ENCODE results near the gene TTN. TPM values are rescaled to one million over a fixed set of nuclear protein-coding genes. Genes with fewer than 3 reads are reported as not detected.
"Not testable (repeated sequence)": the region's sequence is repeated elsewhere in the genome, so short reads cannot be mapped to it uniquely, and the experiment has no call there.

Gene TTN
- total RNA-seq, 1 donor from 2014 or later, result 3.8 TPM

GRCh38 chr2:178679891-178680290 lies 127.3 kb downstream of the TTN start:
- Mint-ChIP-seq H3K27ac (ENCODE audit: unreplicated experiment) (no peak overlapping the region), H3K9me3 (ENCODE audit: unreplicated experiment) (no peaks in the 10 kb centered on the region), H3K4me3 (ENCODE audit: unreplicated experiment) (no peak overlapping the region), H3K27me3 (ENCODE audit: unreplicated experiment) (no peaks in the 10 kb centered on the region), H3K4me1 (ENCODE audit: unreplicated experiment) (no peaks in the 10 kb centered on the region), H3K36me3 (ENCODE audit: low read depth, unreplicated experiment) (no peaks in the 10 kb centered on the region)
- no peak for TF ChIP-seq CTCF (IDR thresholded peaks at IDR 0.05; ENCODE audit: unreplicated experiment)
- no peak for DNase-seq (ENCODE audit: low spot score)

GRCh38 chr2:178677599-178677998 lies 129.6 kb downstream of the TTN start:
- no peak overlapping the region for H3K4me3 Mint-ChIP-seq (ENCODE audit: unreplicated experiment)
- H3K9me3 Mint-ChIP-seq (ENCODE audit: unreplicated experiment), result no peaks in the 10 kb centered on the region
- no peak overlapping the region for H3K27ac Mint-ChIP-seq (ENCODE audit: unreplicated experiment)
- no peaks in the 10 kb centered on the region for H3K27me3 Mint-ChIP-seq (ENCODE audit: unreplicated experiment)
- no peak for TF ChIP-seq CTCF (IDR thresholded peaks at IDR 0.05; ENCODE audit: unreplicated experiment)
- no peak for DNase-seq (ENCODE audit: low spot score)
- H3K4me1 Mint-ChIP-seq (ENCODE audit: unreplicated experiment), result no peaks in the 10 kb centered on the region
- no peaks in the 10 kb centered on the region for H3K36me3 Mint-ChIP-seq (ENCODE audit: low read depth, unreplicated experiment)

- no peaks in the 10 kb centered on the region for H3K9me3 Mint-ChIP-seq (ENCODE audit: unreplicated experiment)
Observed at GRCh38 chr2:178676046-178676445, 131.2 kb downstream of the TTN start.

GRCh38 chr2:178674122-178674521 lies 133.1 kb downstream of the TTN start:
- no peak for DNase-seq (ENCODE audit: low spot score)
- H3K9me3 Mint-ChIP-seq (ENCODE audit: unreplicated experiment), result no peaks in the 10 kb centered on the region
- TF ChIP-seq CTCF (IDR thresholded peaks at IDR 0.05; ENCODE audit: unreplicated experiment), result no peak
- H3K4me1 Mint-ChIP-seq (ENCODE audit: unreplicated experiment), result no peaks in the 10 kb centered on the region
- no peaks in the 10 kb centered on the region for H3K36me3 Mint-ChIP-seq (ENCODE audit: low read depth, unreplicated experiment)
- H3K4me3 Mint-ChIP-seq (ENCODE audit: unreplicated experiment), result no peak overlapping the region
- no peaks in the 10 kb centered on the region for H3K27me3 Mint-ChIP-seq (ENCODE audit: unreplicated experiment)
- H3K27ac Mint-ChIP-seq (ENCODE audit: unreplicated experiment), result no peak overlapping the region

More at GRCh38 chr2:178676046-178676445, 131.2 kb downstream of the TTN start:
- Mint-ChIP-seq H3K27me3 (ENCODE audit: unreplicated experiment) (no peaks in the 10 kb centered on the region), H3K27ac (ENCODE audit: unreplicated experiment) (no peak overlapping the region), H3K36me3 (ENCODE audit: low read depth, unreplicated experiment) (no peaks in the 10 kb centered on the region), H3K4me1 (ENCODE audit: unreplicated experiment) (no peaks in the 10 kb centered on the region), H3K4me3 (ENCODE audit: unreplicated experiment) (no peak overlapping the region)
- DNase-seq (ENCODE audit: low spot score), result no peak
- TF ChIP-seq CTCF (IDR thresholded peaks at IDR 0.05; ENCODE audit: unreplicated experiment), result no peak

GRCh38 chr2:178666458-178666857 lies 140.8 kb downstream of the TTN start:
- TF ChIP-seq CTCF (IDR thresholded peaks at IDR 0.05; ENCODE audit: unreplicated experiment), result no peak
- H3K36me3 Mint-ChIP-seq (ENCODE audit: low read depth, unreplicated experiment), result no peaks in the 10 kb centered on the region
- H3K9me3 Mint-ChIP-seq (ENCODE audit: unreplicated experiment), result no peaks in the 10 kb centered on the region
- no peak overlapping the region for H3K27ac Mint-ChIP-seq (ENCODE audit: unreplicated experiment)
- no peak for DNase-seq (ENCODE audit: low spot score)
- no peaks in the 10 kb centered on the region for H3K27me3 Mint-ChIP-seq (ENCODE audit: unreplicated experiment)
- no peaks in the 10 kb centered on the region for H3K4me1 Mint-ChIP-seq (ENCODE audit: unreplicated experiment)
- H3K4me3 Mint-ChIP-seq (ENCODE audit: unreplicated experiment), result no peak overlapping the region

GRCh38 chr2:178658480-178658879 lies 148.7 kb downstream of the TTN start:
- not testable (repeated sequence) for H3K27ac Mint-ChIP-seq (ENCODE audit: unreplicated experiment); H3K9me3 Mint-ChIP-seq (ENCODE audit: unreplicated experiment); H3K4me1 Mint-ChIP-seq (ENCODE audit: unreplicated experiment); H3K27me3 Mint-ChIP-seq (ENCODE audit: unreplicated experiment); DNase-seq (ENCODE audit: low spot score); H3K4me3 Mint-ChIP-seq (ENCODE audit: unreplicated experiment); H3K36me3 Mint-ChIP-seq (ENCODE audit: low read depth, unreplicated experiment)
